HL-60 (cell line): ENCODE results near the gene CAMTA1.

ENCODE experiments used
- POLR2AphosphoS5 ChIP-seq: IDR thresholded peaks from 2 replicates; pipeline ENCODE4 v1.6.1; 2012; ENCODE audit warnings: low read depth
- SPI1 ChIP-seq: IDR thresholded peaks from 2 replicates; pipeline ENCODE4 v1.6.1; 2012; ENCODE audit warnings: low read depth, mild to moderate bottlenecking, borderline replicate concordance
- TF ChIP-seq, protein P1 (sequence below): IDR thresholded peaks from one replicate; pipeline ENCODE4 v1.5.1; 2011; ENCODE audit warnings: low read length, control low read depth, inconsistent platforms; ENCODE audit not compliant: insufficient read depth

DNA sequence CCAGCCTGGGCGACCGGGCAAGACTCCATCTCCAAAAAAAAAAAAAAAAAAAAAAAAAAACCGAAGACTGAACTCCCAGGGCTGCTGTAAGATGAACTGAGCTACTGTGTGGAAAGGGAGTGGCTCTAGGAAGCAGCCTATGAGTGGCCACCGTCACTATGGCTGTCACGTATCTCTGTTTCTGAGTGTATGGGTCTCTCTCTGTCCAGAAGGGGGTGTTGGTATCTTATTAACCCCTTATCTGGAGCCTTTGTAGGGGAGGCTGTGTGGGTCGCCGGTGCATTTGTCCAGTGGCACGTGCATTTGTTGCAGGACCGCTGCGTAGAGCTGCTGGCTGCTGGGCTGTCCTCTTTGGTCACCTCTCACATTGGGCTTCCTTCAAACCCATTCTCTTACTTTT is 326.6 kb downstream of the CAMTA1 start:
- TF ChIP-seq, protein P1, sequence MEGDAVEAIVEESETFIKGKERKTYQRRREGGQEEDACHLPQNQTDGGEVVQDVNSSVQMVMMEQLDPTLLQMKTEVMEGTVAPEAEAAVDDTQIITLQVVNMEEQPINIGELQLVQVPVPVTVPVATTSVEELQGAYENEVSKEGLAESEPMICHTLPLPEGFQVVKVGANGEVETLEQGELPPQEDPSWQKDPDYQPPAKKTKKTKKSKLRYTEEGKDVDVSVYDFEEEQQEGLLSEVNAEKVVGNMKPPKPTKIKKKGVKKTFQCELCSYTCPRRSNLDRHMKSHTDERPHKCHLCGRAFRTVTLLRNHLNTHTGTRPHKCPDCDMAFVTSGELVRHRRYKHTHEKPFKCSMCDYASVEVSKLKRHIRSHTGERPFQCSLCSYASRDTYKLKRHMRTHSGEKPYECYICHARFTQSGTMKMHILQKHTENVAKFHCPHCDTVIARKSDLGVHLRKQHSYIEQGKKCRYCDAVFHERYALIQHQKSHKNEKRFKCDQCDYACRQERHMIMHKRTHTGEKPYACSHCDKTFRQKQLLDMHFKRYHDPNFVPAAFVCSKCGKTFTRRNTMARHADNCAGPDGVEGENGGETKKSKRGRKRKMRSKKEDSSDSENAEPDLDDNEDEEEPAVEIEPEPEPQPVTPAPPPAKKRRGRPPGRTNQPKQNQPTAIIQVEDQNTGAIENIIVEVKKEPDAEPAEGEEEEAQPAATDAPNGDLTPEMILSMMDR: no peak
- TF ChIP-seq POLR2AphosphoS5: no peak
- no peak for TF ChIP-seq SPI1
